H1 (cell line): ENCODE measurements around the gene MESD. TPM values are rescaled to one million over a fixed set of nuclear protein-coding genes. Genes with fewer than 3 reads are reported as not detected.
A peak's percentile ranks its signal among the peaks of the same experiment; 100 is the strongest.

Source experiments
- CTCF ChIA-PET: fragments of 300-600 bp; sonication (Branson Sonifier 250); formaldehyde crosslinking; loops from one replicate; lab custom pipeline; 2021; ENCODE audit not compliant: partially characterized antibody; lab: Charles Lee
- POLR2A ChIA-PET: fragments of 300-600 bp; sonication (Branson Sonifier 250); formaldehyde crosslinking; loops from one replicate; lab custom pipeline; 2021; ENCODE audit warnings: inconsistent platforms; ENCODE audit not compliant: partially characterized antibody; lab: Charles Lee
- DNase-seq, 2 experiments: peaks; one replicate each; pipeline versions ENCODE4 v3.0.0 to v3.0.0-alpha.2; 2010 to 2022; ENCODE audit warnings: low spot score in 2 of 2, low read depth in 1 of 2, mixed read lengths in 1 of 2
- FAIRE-seq: peaks from 2 replicates; lab custom pipeline; 2011; peaks lifted over from hg19 to GRCh38; lab: Jason Lieb, UNC
- H2AFZ ChIP-seq: 2 replicates; pipeline ENCODE4 v1.8.1; 2012; ENCODE audit warnings: low read length, inconsistent platforms
- H2AK5ac ChIP-seq: 2 replicates; pipeline ENCODE4 v1.6.1; 2013; ENCODE audit warnings: low read depth, low read length
- H2BK120ac ChIP-seq: replicated peaks from 2 replicates; pipeline ENCODE3; 2013; ENCODE audit warnings: low read depth, low read length, inconsistent platforms
- H2BK12ac ChIP-seq: 2 replicates; pipeline ENCODE4 v1.6.1; 2013; ENCODE audit warnings: low read depth, low read length
- H2BK15ac ChIP-seq: 2 replicates; pipeline ENCODE4 v1.6.1; 2013; ENCODE audit warnings: low read length
- H2BK20ac ChIP-seq: 2 replicates; pipeline ENCODE4 v1.6.1; 2013; ENCODE audit warnings: low read length
- H2BK5ac ChIP-seq: 2 replicates; pipeline ENCODE4 v1.6.1; 2013; ENCODE audit warnings: low read depth, low read length
- H3K14ac ChIP-seq: 2 replicates; pipeline ENCODE4 v1.6.1; 2013; ENCODE audit warnings: inconsistent platforms; ENCODE audit not compliant: insufficient read length
- H3K18ac ChIP-seq: 2 replicates; pipeline ENCODE4 v1.6.1; 2013; ENCODE audit warnings: low read length; ENCODE audit errors: extremely low read depth
- H3K23ac ChIP-seq: 2 replicates; pipeline ENCODE4 v1.6.1; 2013; ENCODE audit warnings: inconsistent platforms; ENCODE audit not compliant: insufficient read length
- H3K23me2 ChIP-seq: 2 replicates; pipeline ENCODE4 v1.6.1; 2013; ENCODE audit warnings: low read depth, low read length
- H3K27ac ChIP-seq: 2 replicates; pipeline ENCODE4 v1.6.1; 2011; ENCODE audit warnings: low read depth, low read length, inconsistent platforms
- H3K27me3 ChIP-seq, 4 experiments: replicated peaks in 1 of 4; 1 replicate in 1 of 4; 2 replicates in 3 of 4; pipeline versions ENCODE4 v1.6.1 to v1.8.1; 2011 to 2013; ENCODE audit warnings: low read length in 3 of 4, mild to moderate bottlenecking in 3 of 4, inconsistent platforms in 2 of 4, mixed read lengths in 2 of 4, moderate library complexity in 1 of 4; ENCODE audit not compliant: control insufficient read depth in 3 of 4, insufficient read depth in 3 of 4; ENCODE audit errors: extremely low read depth in 1 of 4
- H3K36me3 ChIP-seq, 4 experiments: 2 replicates each; pipeline versions ENCODE4 v1.6.1 to v1.8.1; 2011 to 2013; ENCODE audit warnings: mild to moderate bottlenecking in 4 of 4, low read length in 3 of 4, moderate library complexity in 2 of 4, control low read depth in 1 of 4, inconsistent platforms in 1 of 4; ENCODE audit not compliant: insufficient read depth in 4 of 4, control insufficient read depth in 2 of 4
- H3K4ac ChIP-seq: replicated peaks from 2 replicates; pipeline ENCODE3; 2013; ENCODE audit warnings: low read length, low read depth, mixed read lengths, inconsistent platforms; ENCODE audit not compliant: insufficient read length
- H3K4me1 ChIP-seq, 4 experiments: replicated peaks in 1 of 4; 1 replicate in 1 of 4; 2 replicates in 3 of 4; pipeline versions ENCODE4 v1.6.1 to v1.8.1; 2011 to 2013; ENCODE audit warnings: low read length in 3 of 4, inconsistent platforms in 2 of 4, mixed read lengths in 1 of 4; ENCODE audit not compliant: insufficient read depth in 4 of 4, control insufficient read depth in 3 of 4
- H3K4me2 ChIP-seq, 2 experiments: 2 replicates each; pipeline versions ENCODE4 v1.6.1 to v1.8.1; 2011 to 2013; ENCODE audit warnings: low read depth in 2 of 2, low read length in 2 of 2, control low read depth in 1 of 2, inconsistent platforms in 1 of 2, mild to moderate bottlenecking in 1 of 2; ENCODE audit not compliant: insufficient read depth in 1 of 2
- H3K4me3 ChIP-seq, 4 experiments: fragments of 200-600, 300-600 bp in 1 of 4; sonication (generic), shearing (Covaris generic), sonication (Bioruptor Twin) in 1 of 4; 2 replicates each; pipeline versions ENCODE4 v1.5.1 to v1.8.1; 2011 to 2016; ENCODE audit warnings: low read length in 4 of 4, low read depth in 3 of 4, control low read depth in 2 of 4, inconsistent platforms in 2 of 4, mild to moderate bottlenecking in 2 of 4, mixed read lengths in 1 of 4, moderate library complexity in 1 of 4; ENCODE audit not compliant: insufficient read depth in 2 of 4; ENCODE audit errors: extremely low read depth in 1 of 4
- H3K56ac ChIP-seq: replicated peaks from 2 replicates; pipeline ENCODE3; 2013; ENCODE audit warnings: low read depth, mild to moderate bottlenecking, mixed read lengths, low read length, inconsistent platforms; ENCODE audit not compliant: insufficient read length
- H3K79me1 ChIP-seq: 2 replicates; pipeline ENCODE4 v1.6.1; 2013; ENCODE audit warnings: low read depth, low read length, control low read depth
- H3K79me2 ChIP-seq, 2 experiments: 2 replicates each; pipeline versions ENCODE4 v1.6.1 to v1.8.1; 2012 to 2013; ENCODE audit warnings: low read length in 2 of 2, mild to moderate bottlenecking in 2 of 2, inconsistent platforms in 1 of 2; ENCODE audit not compliant: insufficient read depth in 2 of 2, control insufficient read depth in 1 of 2
- H3K9ac ChIP-seq, 4 experiments: replicated peaks in 1 of 4; 1 replicate in 1 of 4; 2 replicates in 3 of 4; pipeline versions ENCODE4 v1.6.1 to v1.8.1; 2011 to 2013; ENCODE audit warnings: low read depth in 3 of 4, low read length in 3 of 4, control low read depth in 2 of 4, mild to moderate bottlenecking in 2 of 4, moderate library complexity in 2 of 4, inconsistent platforms in 1 of 4; ENCODE audit errors: extremely low read depth in 1 of 4
- H3K9me3 ChIP-seq, 2 experiments: 2 replicates each; pipeline versions ENCODE4 v1.6.1 to v1.8.1; 2012 to 2013; ENCODE audit warnings: mild to moderate bottlenecking in 2 of 2, moderate library complexity in 2 of 2, control low read depth in 1 of 2, inconsistent platforms in 1 of 2, low read depth in 1 of 2, low read length in 1 of 2, mixed read lengths in 1 of 2; ENCODE audit not compliant: insufficient read depth in 2 of 2
- H4K20me1 ChIP-seq, 2 experiments: replicated peaks in 1 of 2; 2 replicates each; pipeline versions ENCODE3 to v1.8.1; 2011 to 2013; ENCODE audit warnings: inconsistent platforms in 2 of 2, low read length in 2 of 2, mild to moderate bottlenecking in 1 of 2; ENCODE audit not compliant: insufficient read depth in 2 of 2, control insufficient read depth in 1 of 2
- H4K5ac ChIP-seq: 2 replicates; pipeline ENCODE4 v1.6.1; 2013; ENCODE audit warnings: low read length, low read depth, mixed read lengths, inconsistent platforms; ENCODE audit not compliant: insufficient read length
- H4K8ac ChIP-seq: 2 replicates; pipeline ENCODE4 v1.8.0; 2013; ENCODE audit warnings: mild to moderate bottlenecking, moderate library complexity, low read length, inconsistent platforms; ENCODE audit not compliant: insufficient read depth; ENCODE audit errors: extremely low read depth
- H4K91ac ChIP-seq: replicated peaks from 2 replicates; pipeline ENCODE3; 2013; ENCODE audit warnings: low read length, mixed read lengths, inconsistent platforms; ENCODE audit not compliant: insufficient read length
- CBX5 ChIP-seq: fragments of 300-800, 300-1000 bp; sonication (generic); IDR thresholded peaks from 2 replicates; pipeline ENCODE4 v1.7.1; 2016; ENCODE audit warnings: antibody characterized with exemption, low read length, low read depth
- EGR1 ChIP-seq: IDR thresholded peaks from 2 replicates; pipeline ENCODE4 v1.6.1; 2011; ENCODE audit warnings: low read depth, low read length, borderline replicate concordance
- MAX ChIP-seq: IDR thresholded peaks from 2 replicates; pipeline ENCODE4 v1.6.1; 2012; ENCODE audit warnings: inconsistent platforms
- SIX5 ChIP-seq: IDR thresholded peaks from 2 replicates; pipeline ENCODE4 v1.6.1; 2011; ENCODE audit warnings: mild to moderate bottlenecking, low read depth, low read length
- TAF1 ChIP-seq: IDR thresholded peaks from 2 replicates; pipeline ENCODE4 v1.6.1; 2011; ENCODE audit warnings: mild to moderate bottlenecking, low read depth, low read length
- ZNF274 ChIP-seq: IDR thresholded peaks from 2 replicates; pipeline ENCODE4 v1.7.0; 2012; ENCODE audit warnings: low read length, borderline replicate concordance; ENCODE audit errors: extremely low read depth
- WGBS, 2 experiments: shearing (Covaris generic) in 1 of 2; methylation state at CpG; one replicate each; pipeline versions ENCODE4 v1.1.6 to v1.1.7; 2013 to 2015; ENCODE audit warnings: low lambda C conversion rate in 2 of 2, mixed read lengths in 2 of 2, inconsistent platforms in 1 of 2, low coverage in 1 of 2, missing lambda C conversion rate in 1 of 2; ENCODE audit not compliant: insufficient replicate concordance in 2 of 2, insufficient coverage in 1 of 2, insufficient read length in 1 of 2; ENCODE audit errors: extremely low coverage in 1 of 2, missing lambda C conversion rate in 1 of 2; 5-methylcytosine and 5-hydroxymethylcytosine counted together
- polyA plus RNA-seq, 7 experiments: library from polyadenylated mRNA; depleted of rRNA in 3 of 7; stranded (reverse) in 5 of 7; unstranded in 2 of 7; fragments of >200 nt in 5 of 7; fragments of 200-250 nt in 2 of 7; gene quantifications; 1 replicate in 5 of 7; 2 replicates in 1 of 7; 4 replicates in 1 of 7; pipeline versions ENCODE4 v1.2.1 to v1.2.3, GENCODE V29; 2011 to 2013; ENCODE audit warnings: missing spikeins in 2 of 7, mixed read lengths in 2 of 7
- total RNA-seq: library from RNA; stranded (reverse); fragmentation: NEBNext Ultra II Directional; extraction: Animal tissue kit (Norgen Biotek cat#: 25700); gene quantifications from 2 replicates; pipeline ENCODE4 v1.2.1, GENCODE V29; 2021
- TF ChIP-seq, protein P1 (sequence below): IDR thresholded peaks from 2 replicates; pipeline ENCODE4 v1.6.1; 2011; ENCODE audit warnings: low read depth, mild to moderate bottlenecking, low read length; ENCODE audit not compliant: insufficient read depth

Gene MESD
- total and polyA plus RNA-seq, 2 of the 8 experiments (the other 6 are each of a cell fraction or from before 2014, with no cell fraction given), result 11.0 to 28.3 TPM

DNA sequence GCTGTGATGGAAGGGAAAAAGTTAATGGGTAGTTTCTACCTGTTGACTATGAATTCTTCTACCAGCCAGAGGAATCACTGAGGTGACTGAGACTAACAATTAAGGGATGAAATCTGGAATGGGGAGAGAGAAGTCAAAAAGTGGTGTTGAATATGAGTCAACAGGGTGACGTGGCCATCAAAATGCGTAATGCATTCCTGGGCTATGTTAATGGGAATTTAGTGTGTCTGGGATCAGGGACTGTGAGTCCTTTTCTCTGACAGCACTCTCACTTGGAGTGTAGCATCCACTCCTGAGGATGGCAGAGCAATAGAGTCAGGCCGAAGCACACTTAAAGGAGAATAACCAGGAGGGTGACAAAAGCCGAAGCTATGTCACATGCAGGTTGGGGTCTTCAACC lies 60.4 kb downstream of the MESD start:
- H3K36me3 ChIP-seq, result no peaks in the 10 kb centered on the region
- H3K9me3 ChIP-seq, result no peaks in the 10 kb centered on the region
- DNase-seq (no peak), FAIRE-seq (no peak)
- no peaks in the 10 kb centered on the region for H3K79me2 ChIP-seq
- no peak overlapping the region for H3K4ac ChIP-seq
- H4K5ac ChIP-seq, result no peak overlapping the region
- H3K9ac ChIP-seq, result no peak overlapping the region
- no peak overlapping the region for H2BK12ac ChIP-seq
- no peak overlapping the region for H3K18ac ChIP-seq
- no peaks in the 10 kb centered on the region for H4K20me1 ChIP-seq
- no peak overlapping the region for H3K4me2 ChIP-seq
- no peak overlapping the region for H2BK15ac ChIP-seq
- WGBS, 2 experiments, result 93% methylated on average over 4 of the region's 4 CpGs; no CpG with 5 or more reads in 1 of the 2 experiments
- ChIA-PET CTCF (interaction anchor here (0.5 kb wide), 1 partner anchor 8 kb away, joined by 3 read pairs; no protein-coding TSS in a partner anchor), POLR2A (no interaction called here)
- H2AFZ ChIP-seq, result no peak overlapping the region
- no peak overlapping the region for H2AK5ac ChIP-seq
- no peak overlapping the region for H4K8ac ChIP-seq
- H2BK120ac ChIP-seq, result no peak overlapping the region
- no peaks in the 10 kb centered on the region for H3K4me1 ChIP-seq
- no peak for TF ChIP-seq SIX5
- no peak for TF ChIP-seq TAF1
- no peak for TF ChIP-seq ZNF274
- no peak for TF ChIP-seq EGR1
- TF ChIP-seq MAX, result no peak
- TF ChIP-seq, protein P1, sequence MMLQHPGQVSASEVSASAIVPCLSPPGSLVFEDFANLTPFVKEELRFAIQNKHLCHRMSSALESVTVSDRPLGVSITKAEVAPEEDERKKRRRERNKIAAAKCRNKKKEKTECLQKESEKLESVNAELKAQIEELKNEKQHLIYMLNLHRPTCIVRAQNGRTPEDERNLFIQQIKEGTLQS, result no peak
- no peak for TF ChIP-seq CBX5
- no peak overlapping the region for H3K4me3 ChIP-seq
- H3K23ac ChIP-seq, result no peak overlapping the region
- H3K14ac ChIP-seq, result no peak overlapping the region
- no peak overlapping the region for H2BK20ac ChIP-seq
- peak overlapping the region; percentile 28 for H4K91ac ChIP-seq
- H3K56ac ChIP-seq, result no peak overlapping the region
- no peaks in the 10 kb centered on the region for H3K23me2 ChIP-seq
- no peaks in the 10 kb centered on the region for H3K79me1 ChIP-seq
- H2BK5ac ChIP-seq, result no peak overlapping the region
- no peak overlapping the region for H3K27ac ChIP-seq
- no peaks in the 10 kb centered on the region for H3K27me3 ChIP-seq
